Tibial nerve (tissue), 4 donors: Measurements from ENCODE around the gene GIN1. TPM values are rescaled to one million over a fixed set of nuclear protein-coding genes. Genes with fewer than 3 reads are reported as not detected.

ENCODE experiments used
- DNase-seq, 2 donors: peaks; one replicate each; pipeline ENCODE4 v3.0.0-alpha.2; 2019; ENCODE audit warnings: low spot score in 2 of 2
- H3K27ac ChIP-seq, 4 donors: fragments of 200-600 bp; sonication (generic) in 3 of 4; one replicate each; pipeline ENCODE4 v1.5.1; 2017 to 2019; ENCODE audit warnings: mild to moderate bottlenecking in 1 of 4
- H3K27me3 ChIP-seq, 2 donors: fragments of 200-600 bp; sonication (generic) in 1 of 2; one replicate each; pipeline versions ENCODE4 v1.5.1 to v1.6.0; 2017 to 2019
- H3K36me3 ChIP-seq, 3 donors: fragments of 200-600 bp; sonication (generic); one replicate each; pipeline ENCODE4 v1.5.1; 2018 to 2019
- H3K4me1 ChIP-seq, 4 donors: fragments of 200-600 bp; sonication (generic) in 3 of 4; one replicate each; pipeline ENCODE4 v1.5.1; 2017 to 2019
- H3K4me3 ChIP-seq, 4 donors: fragments of 200-600 bp; sonication (generic) in 3 of 4; one replicate each; pipeline ENCODE4 v1.5.1; 2017 to 2019; ENCODE audit warnings: mild to moderate bottlenecking in 1 of 4, moderate library complexity in 1 of 4
- H3K9me3 ChIP-seq, 4 donors: fragments of 200-600 bp; sonication (generic) in 3 of 4; one replicate each; pipeline ENCODE4 v1.5.1; 2017 to 2019
- CTCF ChIP-seq, 5 experiments: fragments of 200-600 bp in 3 of 5; fragments of 450-650 bp in 2 of 5; sonication (generic) in 3 of 5; IDR thresholded peaks; one replicate each; pipeline ENCODE4 v1.5.1; 2016 to 2019; ENCODE audit warnings: antibody characterized with exemption in 5 of 5, mild to moderate bottlenecking in 3 of 5, moderate library complexity in 2 of 5
- EP300 ChIP-seq, 2 donors: sonication (generic); formaldehyde crosslinking; IDR thresholded peaks; one replicate each; pipeline ENCODE4 v1.6.1; 2017; ENCODE audit warnings: antibody characterized with exemption in 2 of 2, mild to moderate bottlenecking in 1 of 2
- POLR2A ChIP-seq, 2 donors: fragments of 450-650 bp; IDR thresholded peaks; one replicate each; pipeline ENCODE4 v1.6.1; 2017; ENCODE audit warnings: antibody characterized with exemption in 2 of 2, mild to moderate bottlenecking in 2 of 2, moderate library complexity in 2 of 2
- WGBS, 2 donors: methylation state at CpG; one replicate each; pipeline ENCODE4 v1.1.5; 2018; 5-methylcytosine and 5-hydroxymethylcytosine counted together
- total RNA-seq, 4 donors: library from RNA; depleted of rRNA; stranded (reverse); fragments of >200 nt; gene quantifications; one replicate each; pipeline ENCODE4 v1.1.0, GENCODE V29; 2016

The GIN1 gene
- total RNA-seq, 4 donors from 2014 or later, result 2.9 to 9.2 (median 7.1) TPM

GRCh38 chr5:103112910-103113309, 7.0 kb downstream of the GIN1 start:
- Histone ChIP-seq H3K27ac (no peak overlapping the region), H3K27me3 (no peaks in the 10 kb centered on the region), H3K36me3 (no peaks in the 10 kb centered on the region), H3K9me3 (no peaks in the 10 kb centered on the region), H3K4me3 (no peak overlapping the region), H3K4me1 (peaks cover 0 to 4% (median 0%) of the 10 kb centered on the region in 4 donors)
- WGBS, 2 donors, result 95 to 98% methylated on average over 2 of the region's 2 CpGs
- DNase-seq, result no peak
- TF ChIP-seq POLR2A (IDR thresholded peaks at IDR 0.05) (no peak), EP300 (IDR thresholded peaks at IDR 0.05) (no peak), CTCF (IDR thresholded peaks at IDR 0.05) (no peak)

GRCh38 chr5:103111468-103111867, 8.5 kb downstream of the GIN1 start:
- no peak for TF ChIP-seq CTCF (IDR thresholded peaks at IDR 0.05)
- TF ChIP-seq EP300 (IDR thresholded peaks at IDR 0.05), result no peak
- TF ChIP-seq POLR2A (IDR thresholded peaks at IDR 0.05), result no peak
- Histone ChIP-seq H3K36me3 (peaks cover 0 to 5% (median 0%) of the 10 kb centered on the region in 3 donors), H3K4me1 (no peaks in the 10 kb centered on the region), H3K27ac (no peak overlapping the region), H3K4me3 (no peak overlapping the region), H3K27me3 (no peaks in the 10 kb centered on the region), H3K9me3 (no peaks in the 10 kb centered on the region)
- DNase-seq, result no peak
- WGBS, 2 donors, result 80 to 87% methylated on average over 2 of the region's 2 CpGs

GRCh38 chr5:103110403-103110802, 9.5 kb downstream of the GIN1 start:
- 91 to 92% methylated on average over 2 of the region's 2 CpGs for WGBS, 2 donors
- no peak overlapping the region for H3K27ac ChIP-seq
- TF ChIP-seq POLR2A (IDR thresholded peaks at IDR 0.05) (no peak), CTCF (IDR thresholded peaks at IDR 0.05) (no peak), EP300 (IDR thresholded peaks at IDR 0.05) (no peak)

GRCh38 chr5:103109277-103109676, 10.7 kb downstream of the GIN1 start:
- H3K27me3 ChIP-seq, result no peaks in the 10 kb centered on the region
- H3K9me3 ChIP-seq, result no peaks in the 10 kb centered on the region
- H3K4me3 ChIP-seq, result no peak overlapping the region
- H3K4me1 ChIP-seq, result no peaks in the 10 kb centered on the region
- H3K36me3 ChIP-seq, result peaks cover 0 to 5% (median 0%) of the 10 kb centered on the region in 3 donors
- H3K27ac ChIP-seq, result no peak overlapping the region
- TF ChIP-seq POLR2A (IDR thresholded peaks at IDR 0.05), result no peak
- no peak for TF ChIP-seq EP300 (IDR thresholded peaks at IDR 0.05)
- no peak for TF ChIP-seq CTCF (IDR thresholded peaks at IDR 0.05)
- no peak for DNase-seq
- WGBS, 2 donors, result 59 to 75% methylated on average over 1 of the region's 1 CpG

More at GRCh38 chr5:103110403-103110802, 9.5 kb downstream of the GIN1 start:
- Histone ChIP-seq H3K9me3 (no peaks in the 10 kb centered on the region), H3K4me1 (no peaks in the 10 kb centered on the region), H3K36me3 (peaks cover 0 to 5% (median 0%) of the 10 kb centered on the region in 3 donors), H3K4me3 (no peak overlapping the region), H3K27me3 (no peaks in the 10 kb centered on the region)
- DNase-seq, result no peak

- Histone ChIP-seq H3K27me3 (no peaks in the 10 kb centered on the region), H3K4me3 (no peak overlapping the region), H3K9me3 (no peaks in the 10 kb centered on the region), H3K27ac (no peak overlapping the region), H3K4me1 (no peaks in the 10 kb centered on the region), H3K36me3 (peaks cover 0 to 15% (median 0%) of the 10 kb centered on the region in 3 donors)
- WGBS, 2 donors, result 64 to 86% methylated on average over 2 of the region's 2 CpGs
- TF ChIP-seq EP300 (IDR thresholded peaks at IDR 0.05) (no peak), CTCF (IDR thresholded peaks at IDR 0.05) (no peak)
- no peak for DNase-seq
Observed at GRCh38 chr5:103108086-103108485, 11.9 kb downstream of the GIN1 start.
